ENCODE results near the gene MARCHF9.
"Not testable (repeated sequence)": the region's sequence is repeated elsewhere in the genome, so short reads cannot be mapped to it uniquely, and the experiment has no call there.

The MARCHF9 gene

GRCh38 chr12:57767876-57768275, 13.0 kb downstream of the MARCHF9 start:
- H3K9me3 ChIP-seq (ENCODE audit: low read length) = no peaks in the 10 kb centered on the region
- H3K27me3 ChIP-seq (ENCODE audit: insufficient read depth, low read length) = no peaks in the 10 kb centered on the region
- peaks cover 9% of the 10 kb centered on the region for H3K4me1 ChIP-seq (ENCODE audit: insufficient read depth, low read length)
- H3K4me3 ChIP-seq (ENCODE audit: low read length) = no peak overlapping the region
- H3K36me3 ChIP-seq (ENCODE audit: insufficient read depth, low read length) = peaks cover 20% of the 10 kb centered on the region
- no peak overlapping the region for H2AFZ ChIP-seq (ENCODE audit: low read depth, low read length)

GRCh38 chr12:57769594-57769993, 14.7 kb downstream of the MARCHF9 start:
- Histone ChIP-seq H3K4me3 (ENCODE audit: low read length) (no peak overlapping the region), H3K27me3 (ENCODE audit: insufficient read depth, low read length) (no peaks in the 10 kb centered on the region), H2AFZ (ENCODE audit: low read depth, low read length) (no peak overlapping the region), H3K36me3 (ENCODE audit: insufficient read depth, low read length) (peaks cover 20% of the 10 kb centered on the region), H3K9me3 (ENCODE audit: low read length) (no peaks in the 10 kb centered on the region), H3K4me1 (ENCODE audit: insufficient read depth, low read length) (peaks cover 12% of the 10 kb centered on the region)

- no peak overlapping the region for H2AFZ ChIP-seq (ENCODE audit: low read depth, low read length)
- H3K4me1 ChIP-seq (ENCODE audit: insufficient read depth, low read length) = peaks cover 12% of the 10 kb centered on the region
- H3K36me3 ChIP-seq (ENCODE audit: insufficient read depth, low read length) = peaks cover 22% of the 10 kb centered on the region
- no peaks in the 10 kb centered on the region for H3K27me3 ChIP-seq (ENCODE audit: insufficient read depth, low read length)
- no peaks in the 10 kb centered on the region for H3K9me3 ChIP-seq (ENCODE audit: low read length)
- peak overlapping the region; percentile 63 for H3K4me3 ChIP-seq (ENCODE audit: low read length)
These were observed 15.8 kb downstream of the MARCHF9 start for GRCh38 chr12:57770734-57771133.

- H3K4me3 ChIP-seq (ENCODE audit: low read length) = peak overlapping the region; percentile 63
- H3K27me3 ChIP-seq (ENCODE audit: insufficient read depth, low read length) = no peaks in the 10 kb centered on the region
- peaks cover 22% of the 10 kb centered on the region for H3K36me3 ChIP-seq (ENCODE audit: insufficient read depth, low read length)
These were observed 16.5 kb downstream of the MARCHF9 start for GRCh38 chr12:57771236-57771872.

GRCh38 chr12:57771873-57772428, 17.0 kb downstream of the MARCHF9 start, which contains the start of gene METTL1:
Gene METTL1 (minus strand): TSS chr12:57772105. CDS start chr12:57772083, 22 bp downstream.
- Histone ChIP-seq H2AFZ (ENCODE audit: low read depth, low read length) (peak within 1 kb of the TSS; percentile 95), H3K4me1 (ENCODE audit: insufficient read depth, low read length) (peaks cover 12% of the 10 kb centered on the region), H3K36me3 (ENCODE audit: insufficient read depth, low read length) (peaks cover 22% of the 10 kb centered on the region), H3K9me3 (ENCODE audit: low read length) (no peaks in the 10 kb centered on the region), H3K27me3 (ENCODE audit: insufficient read depth, low read length) (no peaks in the 10 kb centered on the region), H3K4me3 (ENCODE audit: low read length) (peak within 1 kb of the TSS; percentile 63)

More at GRCh38 chr12:57771236-57771872, 16.5 kb downstream of the MARCHF9 start:
- Histone ChIP-seq H3K9me3 (ENCODE audit: low read length) (no peaks in the 10 kb centered on the region), H3K4me1 (ENCODE audit: insufficient read depth, low read length) (peaks cover 12% of the 10 kb centered on the region), H2AFZ (ENCODE audit: low read depth, low read length) (peak overlapping the region; percentile 28)

- Histone ChIP-seq H3K4me3 (ENCODE audit: low read length) (peak within 1 kb of the TSS; percentile 63), H3K9me3 (ENCODE audit: low read length) (no peaks in the 10 kb centered on the region), H3K4me1 (ENCODE audit: insufficient read depth, low read length) (peaks cover 12% of the 10 kb centered on the region), H2AFZ (ENCODE audit: low read depth, low read length) (peak within 1 kb of the TSS; percentile 95), H3K27me3 (ENCODE audit: insufficient read depth, low read length) (no peaks in the 10 kb centered on the region), H3K36me3 (ENCODE audit: insufficient read depth, low read length) (peaks cover 22% of the 10 kb centered on the region)
These were observed 17.8 kb downstream of the MARCHF9 start, which contains the start of gene EEF1AKMT3 for GRCh38 chr12:57772429-57773322. Gene EEF1AKMT3 (plus strand): TSS chr12:57772614. CDS start chr12:57772725, 111 bp downstream.

GRCh38 chr12:57774634-57775033, 19.7 kb downstream of the MARCHF9 start:
- H3K27me3 ChIP-seq (ENCODE audit: insufficient read depth, low read length); H3K4me3 ChIP-seq (ENCODE audit: low read length); H3K9me3 ChIP-seq (ENCODE audit: low read length); H2AFZ ChIP-seq (ENCODE audit: low read depth, low read length); H3K36me3 ChIP-seq (ENCODE audit: insufficient read depth, low read length): not testable (repeated sequence)
- peaks cover 12% of the 10 kb centered on the region for H3K4me1 ChIP-seq (ENCODE audit: insufficient read depth, low read length)

- no peak overlapping the region for H2AFZ ChIP-seq (ENCODE audit: low read depth, low read length)
- H3K9me3 ChIP-seq (ENCODE audit: low read length) = no peaks in the 10 kb centered on the region
- peaks cover 12% of the 10 kb centered on the region for H3K4me1 ChIP-seq (ENCODE audit: insufficient read depth, low read length)
- H3K27me3 ChIP-seq (ENCODE audit: insufficient read depth, low read length) = no peaks in the 10 kb centered on the region
- peaks cover 8% of the 10 kb centered on the region for H3K36me3 ChIP-seq (ENCODE audit: insufficient read depth, low read length)
- no peak overlapping the region for H3K4me3 ChIP-seq (ENCODE audit: low read length)
These were observed 20.1 kb downstream of the MARCHF9 start for GRCh38 chr12:57775044-57775443.

- Histone ChIP-seq H2AFZ (ENCODE audit: low read depth, low read length) (no peak overlapping the region), H3K27me3 (ENCODE audit: insufficient read depth, low read length) (no peaks in the 10 kb centered on the region), H3K4me3 (ENCODE audit: low read length) (no peak overlapping the region), H3K36me3 (ENCODE audit: insufficient read depth, low read length) (peaks cover 6% of the 10 kb centered on the region), H3K9me3 (ENCODE audit: low read length) (no peaks in the 10 kb centered on the region), H3K4me1 (ENCODE audit: insufficient read depth, low read length) (peaks cover 12% of the 10 kb centered on the region)
These were observed 20.8 kb downstream of the MARCHF9 start for GRCh38 chr12:57775563-57776246.

- no peaks in the 10 kb centered on the region for H3K9me3 ChIP-seq (ENCODE audit: low read length)
These were observed 21.3 kb downstream of the MARCHF9 start for GRCh38 chr12:57776247-57776587.

GRCh38 chr12:57777367-57777766, 22.5 kb downstream of the MARCHF9 start:
- Histone ChIP-seq H2AFZ (ENCODE audit: low read depth, low read length) (no peak overlapping the region), H3K9me3 (ENCODE audit: low read length) (no peaks in the 10 kb centered on the region), H3K27me3 (ENCODE audit: insufficient read depth, low read length) (no peaks in the 10 kb centered on the region), H3K4me3 (ENCODE audit: low read length) (no peak overlapping the region), H3K4me1 (ENCODE audit: insufficient read depth, low read length) (peaks cover 5% of the 10 kb centered on the region), H3K36me3 (ENCODE audit: insufficient read depth, low read length) (peaks cover 6% of the 10 kb centered on the region)

More at GRCh38 chr12:57776247-57776587, 21.3 kb downstream of the MARCHF9 start:
- Histone ChIP-seq H2AFZ (ENCODE audit: low read depth, low read length) (no peak overlapping the region), H3K27me3 (ENCODE audit: insufficient read depth, low read length) (no peaks in the 10 kb centered on the region), H3K4me3 (ENCODE audit: low read length) (no peak overlapping the region), H3K4me1 (ENCODE audit: insufficient read depth, low read length) (peaks cover 8% of the 10 kb centered on the region), H3K36me3 (ENCODE audit: insufficient read depth, low read length) (peaks cover 6% of the 10 kb centered on the region)

GRCh38 chr12:57777911-57778310, 23.0 kb downstream of the MARCHF9 start:
- H2AFZ ChIP-seq (ENCODE audit: low read depth, low read length) = no peak overlapping the region

More at GRCh38 chr12:57777911-57778310, 23.0 kb downstream of the MARCHF9 start:
- no peaks in the 10 kb centered on the region for H3K27me3 ChIP-seq (ENCODE audit: insufficient read depth, low read length)
- H3K4me1 ChIP-seq (ENCODE audit: insufficient read depth, low read length) = peaks cover 3% of the 10 kb centered on the region
- no peak overlapping the region for H3K4me3 ChIP-seq (ENCODE audit: low read length)
- peaks cover 6% of the 10 kb centered on the region for H3K36me3 ChIP-seq (ENCODE audit: insufficient read depth, low read length)
- no peaks in the 10 kb centered on the region for H3K9me3 ChIP-seq (ENCODE audit: low read length)

Data from neuron (in vitro differentiated cells).